HG03575 (cell line): ENCODE measurements around the gene PPARA.
"Not testable (repeated sequence)": the region's sequence is repeated elsewhere in the genome, so short reads cannot be mapped to it uniquely, and the experiment has no call there.

ENCODE experiments used
- ATAC-seq: cut with Tn5 transposase; IDR thresholded peaks from one replicate; pipeline ENCODE4 v1.9.1; 2021; ENCODE audit not compliant: unreplicated experiment, insufficient number of reproducible peaks, low FRiP score; ENCODE audit errors: extremely low read depth

PPARA gene

GRCh38 chr22:46124383-46125144 lies 25.8 kb upstream of the PPARA start:
- ATAC-seq = no peak

GRCh38 chr22:46125311-46125710 lies 25.0 kb upstream of the PPARA start:
- no peak for ATAC-seq

GRCh38 chr22:46125816-46126765 lies 24.2 kb upstream of the PPARA start:
- no peak for ATAC-seq

GRCh38 chr22:46126853-46127385 lies 23.4 kb upstream of the PPARA start:
- no peak for ATAC-seq

- no peak for ATAC-seq
Observed at GRCh38 chr22:46127556-46127955, 22.8 kb upstream of the PPARA start.

- no peak for ATAC-seq
Observed at GRCh38 chr22:46128606-46129005, 21.7 kb upstream of the PPARA start.

- ATAC-seq = no peak
Observed at GRCh38 chr22:46129390-46130041, 20.8 kb upstream of the PPARA start.

GRCh38 chr22:46131151-46131587 lies 19.2 kb upstream of the PPARA start:
- no peak for ATAC-seq

GRCh38 chr22:46132193-46132829 lies 18.0 kb upstream of the PPARA start:
- not testable (repeated sequence) for ATAC-seq

- no peak for ATAC-seq
Observed at GRCh38 chr22:46132830-46133587, 17.3 kb upstream of the PPARA start.

- ATAC-seq = no peak
Observed at GRCh38 chr22:46133588-46133855, 16.8 kb upstream of the PPARA start.

- ATAC-seq = no peak
Observed at GRCh38 chr22:46134111-46134705, 16.1 kb upstream of the PPARA start.

GRCh38 chr22:46135611-46136485 lies 14.5 kb upstream of the PPARA start:
- no peak for ATAC-seq

GRCh38 chr22:46136486-46137217 lies 13.7 kb upstream of the PPARA start:
- no peak for ATAC-seq

GRCh38 chr22:46137218-46137766 lies 13.0 kb upstream of the PPARA start:
- no peak for ATAC-seq

GRCh38 chr22:46138058-46138797 lies 12.1 kb upstream of the PPARA start:
- ATAC-seq = no peak
